ENCODE measurements around the gene MYBPC2. TPM values are rescaled to one million over a fixed set of nuclear protein-coding genes. Genes with fewer than 3 reads are reported as not detected.

MYBPC2 gene
- total and polyA plus RNA-seq, 2 donors (not counting 3 experiments of a cell fraction or from before 2014, with no cell fraction given): 0.03 TPM; not detected in 1

DNA sequence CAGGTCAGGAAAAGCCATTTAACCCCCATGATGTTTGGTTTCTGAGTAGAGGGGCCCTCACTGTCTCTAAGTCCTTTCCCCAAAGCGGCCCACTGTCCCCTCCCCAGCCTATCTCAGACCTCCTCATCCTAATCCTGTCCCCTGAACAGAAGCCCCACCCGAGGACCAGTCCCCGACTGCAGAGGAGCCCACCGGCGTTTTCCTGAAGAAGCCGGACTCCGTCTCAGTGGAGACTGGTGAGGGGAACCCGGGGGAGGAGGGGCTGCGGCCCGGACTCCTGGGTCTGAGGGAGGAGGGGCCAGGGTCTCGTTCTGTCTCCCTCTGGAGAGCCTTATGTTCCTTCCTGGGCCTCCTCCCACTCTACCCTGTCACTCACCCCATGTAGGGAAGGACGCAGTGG is 2.9 kb downstream of the MYBPC2 start:
- dilution Hi-C loops (cut with MboI; ENCODE audit: extremely low pct_ligation_motif_present, low sequenced_read_pairs): no loop called here
- H3K9me3 ChIP-seq (replicated peaks; ENCODE audit: control insufficient read depth, insufficient read depth, low read length): no peaks in the 10 kb centered on the region
- FAIRE-seq: no peak

More for the DNA sequence above, 2.9 kb downstream of the MYBPC2 start:
- H3K27ac ChIP-seq (ENCODE audit: insufficient read depth, low read depth, low read length): no peak overlapping the region
- TF ChIP-seq CTCF (IDR thresholded peaks at IDR 0.05; ENCODE audit: extremely low read depth in 1 of 2, insufficient read depth in 1 of 2, low read depth in 1 of 2, low read length in 2 of 2): no peak
- TF ChIP-seq JUN (IDR thresholded peaks at IDR 0.05; ENCODE audit: borderline replicate concordance, insufficient read depth, insufficient read length, low read depth): no peak
- no peak for TF ChIP-seq FOS (IDR thresholded peaks at IDR 0.05; ENCODE audit: borderline replicate concordance, insufficient read depth, low read length)
- TF ChIP-seq MYC (IDR thresholded peaks at IDR 0.05; ENCODE audit: low read depth, low read length): no peak
- TF ChIP-seq EZH2 (IDR thresholded peaks at IDR 0.05; ENCODE audit: borderline replicate concordance, low read depth, low read length, severe bottlenecking): no peak
- TF ChIP-seq POLR2AphosphoS5 (IDR thresholded peaks at IDR 0.05; ENCODE audit: insufficient read depth, low read depth, low read length): no peak
- no peak for TF ChIP-seq GATA2 (IDR thresholded peaks at IDR 0.05; ENCODE audit: insufficient read depth, insufficient read length, low read depth, low read length)
- TF ChIP-seq, protein P1, sequence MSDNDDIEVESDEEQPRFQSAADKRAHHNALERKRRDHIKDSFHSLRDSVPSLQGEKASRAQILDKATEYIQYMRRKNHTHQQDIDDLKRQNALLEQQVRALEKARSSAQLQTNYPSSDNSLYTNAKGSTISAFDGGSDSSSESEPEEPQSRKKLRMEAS (IDR thresholded peaks at IDR 0.05; ENCODE audit: insufficient read depth, insufficient read length): no peak
- TF ChIP-seq POLR2A (IDR thresholded peaks at IDR 0.05; ENCODE audit: low read depth, low read length): no peak
- H3K9me1 ChIP-seq (replicated peaks; ENCODE audit: control insufficient read depth, extremely low read depth, insufficient read depth, low read length): no peaks in the 10 kb centered on the region
- H3K27me3 ChIP-seq (ENCODE audit: control insufficient read depth in 2 of 2, insufficient read depth in 2 of 2, low read length in 2 of 2): peaks cover 4 to 6% of the 10 kb centered on the region in 2 experiments
- intact Hi-C loops (cut with micrococcal nuclease): no loop called here
- ChIA-PET POLR2A (no interaction called here), CTCF (no interaction called here)
- BruUV-seq (replicated peaks): no TSS peak
- no peak overlapping the region for H2AFZ ChIP-seq (ENCODE audit: low read depth, low read length)
- no peak overlapping the region for H3K4me2 ChIP-seq (ENCODE audit: insufficient read depth, low read length)
- no peak overlapping the region for H3K9ac ChIP-seq (replicated peaks; ENCODE audit: extremely low read depth, insufficient read depth, low read length)
- H3K36me3 ChIP-seq (ENCODE audit: control insufficient read depth in 2 of 2, extremely low read depth in 1 of 2, insufficient read depth in 2 of 2, low read length in 2 of 2): no peaks in the 10 kb centered on the region
- no peaks in the 10 kb centered on the region for H4K20me1 ChIP-seq (replicated peaks; ENCODE audit: control insufficient read depth, extremely low read depth, insufficient read depth, low read length)
- no peak for DNase-seq (ENCODE audit: low read depth, low spot score)
- no peak overlapping the region for H3K4me3 ChIP-seq (replicated peaks in 1 of 3; ENCODE audit: insufficient read depth in 1 of 3, low read depth in 1 of 3, low read length in 3 of 3)
- no peaks in the 10 kb centered on the region for H3K79me2 ChIP-seq (ENCODE audit: control insufficient read depth, insufficient read depth, low read length)
- peaks cover 6% of the 10 kb centered on the region for H3K4me1 ChIP-seq (ENCODE audit: control insufficient read depth, extremely low read depth, insufficient read depth, low read length)
